Measurements from ENCODE around the gene DOCK6.
A peak's percentile ranks its signal among the peaks of the same experiment; 100 is the strongest.
"Not testable (repeated sequence)": the region's sequence is repeated elsewhere in the genome, so short reads cannot be mapped to it uniquely, and the experiment has no call there.

DOCK6 gene

GRCh38 chr19:11197291-11198174, 64.8 kb downstream of the DOCK6 start, which contains the start of gene KANK2:
Gene KANK2 (minus strand): TSS chr19:11197545. CDS start chr19:11194511, 3,034 bp downstream.
- DNase-seq (ENCODE audit: low spot score): peak; percentile 46

GRCh38 chr19:11196406-11197287, 65.7 kb downstream of the DOCK6 start:
- DNase-seq (ENCODE audit: low spot score): no peak

GRCh38 chr19:11195681-11196080, 66.6 kb downstream of the DOCK6 start:
- no peak for DNase-seq (ENCODE audit: low spot score)

GRCh38 chr19:11194656-11195558, 67.4 kb downstream of the DOCK6 start:
- no peak for DNase-seq (ENCODE audit: low spot score)

- DNase-seq (ENCODE audit: low spot score): no peak
Measured at GRCh38 chr19:11194173-11194572, 68.2 kb downstream of the DOCK6 start.

GRCh38 chr19:11192957-11193939, 69.1 kb downstream of the DOCK6 start:
- DNase-seq (ENCODE audit: low spot score): no peak

GRCh38 chr19:11191934-11192333, 70.4 kb downstream of the DOCK6 start:
- DNase-seq (ENCODE audit: low spot score): no peak

- DNase-seq (ENCODE audit: low spot score): peak; percentile 24
Measured at GRCh38 chr19:11191273-11191755, 71.0 kb downstream of the DOCK6 start.

GRCh38 chr19:11190501-11190900, 71.8 kb downstream of the DOCK6 start:
- no peak for DNase-seq (ENCODE audit: low spot score)

GRCh38 chr19:11187441-11187840, 74.9 kb downstream of the DOCK6 start:
- DNase-seq (ENCODE audit: low spot score): no peak

- no peak for DNase-seq (ENCODE audit: low spot score)
Measured at GRCh38 chr19:11182994-11183393, 79.3 kb downstream of the DOCK6 start.

- no peak for DNase-seq (ENCODE audit: low spot score)
Measured at GRCh38 chr19:11181488-11181887, 80.8 kb downstream of the DOCK6 start.

- DNase-seq (ENCODE audit: low spot score): not testable (repeated sequence)
Measured at GRCh38 chr19:11180975-11181374, 81.3 kb downstream of the DOCK6 start.

GRCh38 chr19:11180346-11180745, 82.0 kb downstream of the DOCK6 start:
- DNase-seq (ENCODE audit: low spot score): no peak

GRCh38 chr19:11179716-11180297, 82.5 kb downstream of the DOCK6 start:
- no peak for DNase-seq (ENCODE audit: low spot score)

- not testable (repeated sequence) for DNase-seq (ENCODE audit: low spot score)
Measured at GRCh38 chr19:11179145-11179465, 83.2 kb downstream of the DOCK6 start.

GRCh38 chr19:11177592-11177991, 84.7 kb downstream of the DOCK6 start:
- DNase-seq (ENCODE audit: low spot score): no peak

GRCh38 chr19:11176466-11177193, 85.7 kb downstream of the DOCK6 start:
- no peak for DNase-seq (ENCODE audit: low spot score)

- DNase-seq (ENCODE audit: low spot score): no peak
Measured at GRCh38 chr19:11175920-11176319, 86.4 kb downstream of the DOCK6 start.

All from cerebellar cortex (tissue), 1 donor.